GM23338 (cell line): Measurements from ENCODE around the gene CTSG. TPM values are rescaled to one million over a fixed set of nuclear protein-coding genes. Genes with fewer than 3 reads are reported as not detected.

ENCODE experiments used
- ATAC-seq: fragments of 200-7000 bp; cut with Tn5 transposase; 3 replicates; pipeline ENCODE4 v1.9.1; 2020
- DNase-seq: peaks from one replicate; pipeline ENCODE4 v3.0.0-alpha.2; 2015; ENCODE audit warnings: low spot score
- H2AFZ ChIP-seq: fragments of 200-600 bp; sonication (generic); 2 replicates; pipeline ENCODE4 v1.8.0; 2016; ENCODE audit warnings: antibody characterized with exemption, mild to moderate bottlenecking, moderate library complexity
- H3F3A ChIP-seq: fragments of 200-600 bp; sonication (generic); replicated peaks from 2 replicates; pipeline ENCODE4 v1.8.0; 2017; ENCODE audit warnings: antibody characterized with exemption, mixed run types, low read depth
- H3K27ac ChIP-seq: fragments of 200-600 bp; sonication (generic); 2 replicates; pipeline ENCODE4 v1.6.1; 2016; ENCODE audit warnings: low read depth
- H3K27me3 ChIP-seq: fragments of 200-600 bp; sonication (generic); 2 replicates; pipeline ENCODE4 v1.8.0; 2016; ENCODE audit warnings: mild to moderate bottlenecking, mixed run types, moderate library complexity; ENCODE audit not compliant: insufficient read depth
- H3K36me3 ChIP-seq: fragments of 200-600 bp; sonication (generic); 2 replicates; pipeline ENCODE4 v1.8.0; 2016; ENCODE audit warnings: mild to moderate bottlenecking; ENCODE audit not compliant: insufficient read depth
- H3K4me1 ChIP-seq: fragments of 200-600 bp; sonication (generic); 2 replicates; pipeline ENCODE4 v1.8.0; 2016; ENCODE audit warnings: mild to moderate bottlenecking, moderate library complexity; ENCODE audit not compliant: insufficient read depth
- H3K4me2 ChIP-seq: fragments of 200-600 bp; sonication (generic); 2 replicates; pipeline ENCODE4 v1.7.1; 2017; ENCODE audit warnings: mixed run types
- H3K4me3 ChIP-seq: fragments of 200-600 bp; sonication (generic); 2 replicates; pipeline ENCODE4 v1.6.1; 2016; ENCODE audit warnings: mixed run types
- H3K79me2 ChIP-seq: fragments of 200-600 bp; sonication (generic); replicated peaks from 2 replicates; pipeline ENCODE4 v1.8.0; 2017; ENCODE audit warnings: mild to moderate bottlenecking; ENCODE audit not compliant: insufficient read depth
- H3K9me2 ChIP-seq: fragments of 200-600 bp; sonication (generic); 2 replicates; pipeline ENCODE4 v1.8.0; 2017; ENCODE audit not compliant: insufficient read depth
- H4K20me1 ChIP-seq: fragments of 200-600 bp; sonication (generic); replicated peaks from 2 replicates; pipeline ENCODE4 v1.8.0; 2017; ENCODE audit warnings: mild to moderate bottlenecking; ENCODE audit not compliant: insufficient read depth
- H3K27ac Mint-ChIP-seq: 2 replicates; pipeline ENCODE4 v1.8.0; 2020; ENCODE audit warnings: inconsistent platforms, mild to moderate bottlenecking, moderate library complexity, mixed read lengths
- H3K27me3 Mint-ChIP-seq: 3 replicates; pipeline ENCODE4 v1.8.0; 2022; ENCODE audit warnings: low read depth, mild to moderate bottlenecking, moderate library complexity, mixed read lengths, inconsistent platforms; ENCODE audit not compliant: insufficient read depth, poor library complexity
- H3K36me3 Mint-ChIP-seq: 3 replicates; pipeline ENCODE4 v1.8.0; 2021; ENCODE audit warnings: low read depth, mild to moderate bottlenecking, inconsistent platforms, moderate library complexity, mixed read lengths
- H3K4me1 Mint-ChIP-seq: 3 replicates; pipeline ENCODE4 v1.8.0; 2020; ENCODE audit warnings: mild to moderate bottlenecking, inconsistent platforms, mixed read lengths
- H3K4me3 Mint-ChIP-seq: 3 replicates; pipeline ENCODE4 v1.8.0; 2021; ENCODE audit warnings: moderate library complexity, mild to moderate bottlenecking, inconsistent platforms, mixed read lengths
- H3K9me3 Mint-ChIP-seq: 3 replicates; pipeline ENCODE4 v1.8.0; 2020; ENCODE audit warnings: moderate library complexity, mild to moderate bottlenecking, inconsistent platforms, mixed read lengths
- CREB1 ChIP-seq: fragments of 250-450 bp; sonication (Bioruptor Pico); IDR thresholded peaks from 2 replicates; pipeline ENCODE4 v1.5.0; 2020; ENCODE audit warnings: low read depth, mild to moderate bottlenecking, moderate library complexity
- CTCF ChIP-seq, 2 experiments: fragments of 200-600 bp in 1 of 2; sonication (generic) in 1 of 2; conservative IDR thresholded peaks; 2 replicates each; pipeline versions ENCODE4 v1.5.1 to v1.6.1; 2016 to 2017; ENCODE audit warnings: antibody characterized with exemption in 2 of 2, low read depth in 2 of 2, mild to moderate bottlenecking in 2 of 2, moderate library complexity in 1 of 2
- ETS1 ChIP-seq: IDR thresholded peaks from 2 replicates; pipeline ENCODE4 v1.6.1; 2016; ENCODE audit warnings: antibody characterized with exemption
- EZH2 ChIP-seq: fragments of 200-600 bp; sonication (generic); IDR thresholded peaks from one replicate; pipeline ENCODE4 v1.8.0; 2017; ENCODE audit warnings: antibody characterized with exemption, mild to moderate bottlenecking, low read depth; ENCODE audit not compliant: unreplicated experiment
- EZH2phosphoT487 ChIP-seq: fragments of 200-600 bp; sonication (generic); IDR thresholded peaks from one replicate; pipeline ENCODE4 v1.8.1; 2018; ENCODE audit warnings: antibody characterized with exemption; ENCODE audit not compliant: unreplicated experiment
- JUNB ChIP-seq: IDR thresholded peaks from one replicate; pipeline ENCODE4 v1.6.1; 2016; ENCODE audit warnings: antibody characterized with exemption; ENCODE audit not compliant: unreplicated experiment
- NANOG ChIP-seq: IDR thresholded peaks from 2 replicates; pipeline ENCODE4 v1.6.1; 2016; ENCODE audit warnings: antibody characterized with exemption, borderline replicate concordance
- REST ChIP-seq: IDR thresholded peaks from one replicate; pipeline ENCODE4 v1.6.1; 2018; ENCODE audit warnings: antibody characterized with exemption; ENCODE audit not compliant: unreplicated experiment
- STAT1 ChIP-seq: IDR thresholded peaks from one replicate; pipeline ENCODE4 v1.6.1; 2016; ENCODE audit warnings: antibody characterized with exemption; ENCODE audit not compliant: unreplicated experiment
- ZNF114 ChIP-seq: fragments of 250-450 bp; sonication (Bioruptor Pico); IDR thresholded peaks from 2 replicates; pipeline ENCODE4 v1.5.0; 2020; ENCODE audit warnings: mild to moderate bottlenecking, moderate library complexity
- ZNF331 ChIP-seq: fragments of 250-450 bp; sonication (Bioruptor Pico); IDR thresholded peaks from 2 replicates; pipeline ENCODE4 v1.5.0; 2020; ENCODE audit warnings: low read depth, mild to moderate bottlenecking, moderate library complexity
- polyA plus RNA-seq: library from polyadenylated mRNA; unstranded; fragments of >200 nt; fragmentation: Nextera tagmentation; extraction: Ambion mirVana; gene quantifications from 2 replicates; pipeline ENCODE4 v1.2.1, GENCODE V29; 2016
- total RNA-seq: library from RNA; depleted of rRNA; stranded (reverse); fragments of >200 nt; shearing (Covaris generic); gene quantifications from 2 replicates; pipeline ENCODE4 v1.2.3, GENCODE V29; 2014

The CTSG gene
- total and polyA plus RNA-seq, 2 experiments from 2014 or later: not detected

- TF ChIP-seq EZH2phosphoT487 (no peak), NANOG (no peak), ZNF331 (CRISPR knock-in tag) (no peak), REST (no peak)
Observed at GRCh38 chr14:24535737-24536136, 40.3 kb downstream of the CTSG start (continued).

- Mint-ChIP-seq H3K27ac (no peak overlapping the region), H3K9me3 (no peaks in the 10 kb centered on the region; the same call in 1 of the 3 replicates), H3K27me3 (no peaks in the 10 kb centered on the region), H3K36me3 (no peaks in the 10 kb centered on the region), H3K4me1 (no peaks in the 10 kb centered on the region), H3K4me3 (no peak overlapping the region)
- no peak overlapping the region for H3K4me2 ChIP-seq
- no peaks in the 10 kb centered on the region for H3F3A ChIP-seq
- DNase-seq (no peak), ATAC-seq (no peak)
- H3K27me3 ChIP-seq: no peaks in the 10 kb centered on the region
- no peaks in the 10 kb centered on the region for H4K20me1 ChIP-seq
- H3K9me2 ChIP-seq: 0 out of 2 replicates have a peak, but pooled peaks cover 5% of the 10 kb centered on the region
- H3K4me3 ChIP-seq: no peak overlapping the region
- H3K36me3 ChIP-seq: no peaks in the 10 kb centered on the region
- no peak overlapping the region for H3K27ac ChIP-seq
- H2AFZ ChIP-seq: no peak overlapping the region
- H3K79me2 ChIP-seq: no peaks in the 10 kb centered on the region
- no peaks in the 10 kb centered on the region for H3K4me1 ChIP-seq
- TF ChIP-seq ZNF114 (CRISPR knock-in tag) (no peak), NANOG (no peak), EZH2 (no peak), CTCF (conservative IDR thresholded peaks at IDR 0.05; ENCODE audit: low read depth in 2 of 2) (no peak), EZH2phosphoT487 (no peak), ZNF331 (CRISPR knock-in tag) (no peak), ETS1 (no peak), CREB1 (no peak), STAT1 (no peak), JUNB (no peak), REST (no peak)
Observed at GRCh38 chr14:24534286-24534685, 41.8 kb downstream of the CTSG start.
